HL-60 (cell line): ENCODE data around the gene ZMYND8.
"Not testable (repeated sequence)": the region's sequence is repeated elsewhere in the genome, so short reads cannot be mapped to it uniquely, and the experiment has no call there.

Experiments
- DNase-seq, 2 experiments: peaks; one replicate each; pipeline ENCODE4 v3.0.0-alpha.2; 2010 to 2020; ENCODE audit warnings: low read depth in 1 of 2, low spot score in 1 of 2
- H3K27ac ChIP-seq: fragments of 250-450 bp; sonication (Bioruptor Pico); replicated peaks from 2 replicates; pipeline ENCODE4 v1.5.1; 2020; ENCODE audit warnings: mild to moderate bottlenecking, moderate library complexity
- H3K27me3 ChIP-seq: fragments of 250-450 bp; sonication (Bioruptor Pico); 2 replicates; pipeline ENCODE4 v1.5.1; 2021; ENCODE audit warnings: mild to moderate bottlenecking, moderate library complexity; ENCODE audit not compliant: insufficient read depth, poor library complexity, severe bottlenecking
- H3K4me3 ChIP-seq: replicated peaks from 2 replicates; pipeline ENCODE4 v1.5.1; 2011; ENCODE audit warnings: mild to moderate bottlenecking, control low read depth, low read length; ENCODE audit not compliant: insufficient read depth
- GABPA ChIP-seq: IDR thresholded peaks from 2 replicates; pipeline ENCODE4 v1.6.1; 2012; ENCODE audit warnings: low read depth
- POLR2AphosphoS5 ChIP-seq: IDR thresholded peaks from 2 replicates; pipeline ENCODE4 v1.6.1; 2012; ENCODE audit warnings: low read depth
- SPI1 ChIP-seq: IDR thresholded peaks from 2 replicates; pipeline ENCODE4 v1.6.1; 2012; ENCODE audit warnings: low read depth, mild to moderate bottlenecking, borderline replicate concordance
- TF ChIP-seq, protein P1 (sequence below): IDR thresholded peaks from 2 replicates; pipeline ENCODE4 v1.6.1; 2012; ENCODE audit warnings: low read depth; ENCODE audit not compliant: insufficient replicate concordance
- TF ChIP-seq, protein P2 (sequence below): IDR thresholded peaks from one replicate; pipeline ENCODE4 v1.5.1; 2011; ENCODE audit warnings: low read length, control low read depth, inconsistent platforms; ENCODE audit not compliant: insufficient read depth

Gene ZMYND8

DNA sequence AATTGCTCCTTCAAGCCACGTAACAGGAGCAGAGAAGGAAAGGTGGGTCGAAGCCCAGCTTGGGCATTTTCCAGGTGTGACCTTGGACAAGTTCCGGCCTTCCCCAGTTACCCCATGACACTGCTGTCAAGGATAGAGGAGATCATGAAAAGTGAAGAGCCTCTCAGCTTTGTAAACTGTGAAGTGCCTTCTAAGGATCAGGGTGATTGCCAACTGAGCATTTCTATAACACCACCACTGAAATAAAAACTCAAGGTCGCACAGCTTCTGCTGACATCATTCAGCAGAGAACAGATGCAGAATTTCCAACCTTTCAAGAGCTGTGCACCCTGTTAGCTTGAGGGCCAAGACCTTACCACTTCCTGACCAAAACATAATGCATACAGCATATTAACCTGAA, 24.0 kb upstream of the ZMYND8 start:
- Histone ChIP-seq H3K27ac (no peak overlapping the region), H3K27me3 (no peaks in the 10 kb centered on the region), H3K4me3 (no peak overlapping the region)
- DNase-seq = no peak
- TF ChIP-seq GABPA = no peak
- TF ChIP-seq POLR2AphosphoS5 = no peak
- TF ChIP-seq, protein P1, sequence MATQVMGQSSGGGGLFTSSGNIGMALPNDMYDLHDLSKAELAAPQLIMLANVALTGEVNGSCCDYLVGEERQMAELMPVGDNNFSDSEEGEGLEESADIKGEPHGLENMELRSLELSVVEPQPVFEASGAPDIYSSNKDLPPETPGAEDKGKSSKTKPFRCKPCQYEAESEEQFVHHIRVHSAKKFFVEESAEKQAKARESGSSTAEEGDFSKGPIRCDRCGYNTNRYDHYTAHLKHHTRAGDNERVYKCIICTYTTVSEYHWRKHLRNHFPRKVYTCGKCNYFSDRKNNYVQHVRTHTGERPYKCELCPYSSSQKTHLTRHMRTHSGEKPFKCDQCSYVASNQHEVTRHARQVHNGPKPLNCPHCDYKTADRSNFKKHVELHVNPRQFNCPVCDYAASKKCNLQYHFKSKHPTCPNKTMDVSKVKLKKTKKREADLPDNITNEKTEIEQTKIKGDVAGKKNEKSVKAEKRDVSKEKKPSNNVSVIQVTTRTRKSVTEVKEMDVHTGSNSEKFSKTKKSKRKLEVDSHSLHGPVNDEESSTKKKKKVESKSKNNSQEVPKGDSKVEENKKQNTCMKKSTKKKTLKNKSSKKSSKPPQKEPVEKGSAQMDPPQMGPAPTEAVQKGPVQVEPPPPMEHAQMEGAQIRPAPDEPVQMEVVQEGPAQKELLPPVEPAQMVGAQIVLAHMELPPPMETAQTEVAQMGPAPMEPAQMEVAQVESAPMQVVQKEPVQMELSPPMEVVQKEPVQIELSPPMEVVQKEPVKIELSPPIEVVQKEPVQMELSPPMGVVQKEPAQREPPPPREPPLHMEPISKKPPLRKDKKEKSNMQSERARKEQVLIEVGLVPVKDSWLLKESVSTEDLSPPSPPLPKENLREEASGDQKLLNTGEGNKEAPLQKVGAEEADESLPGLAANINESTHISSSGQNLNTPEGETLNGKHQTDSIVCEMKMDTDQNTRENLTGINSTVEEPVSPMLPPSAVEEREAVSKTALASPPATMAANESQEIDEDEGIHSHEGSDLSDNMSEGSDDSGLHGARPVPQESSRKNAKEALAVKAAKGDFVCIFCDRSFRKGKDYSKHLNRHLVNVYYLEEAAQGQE = no peak
- no peak for TF ChIP-seq SPI1
- TF ChIP-seq, protein P2, sequence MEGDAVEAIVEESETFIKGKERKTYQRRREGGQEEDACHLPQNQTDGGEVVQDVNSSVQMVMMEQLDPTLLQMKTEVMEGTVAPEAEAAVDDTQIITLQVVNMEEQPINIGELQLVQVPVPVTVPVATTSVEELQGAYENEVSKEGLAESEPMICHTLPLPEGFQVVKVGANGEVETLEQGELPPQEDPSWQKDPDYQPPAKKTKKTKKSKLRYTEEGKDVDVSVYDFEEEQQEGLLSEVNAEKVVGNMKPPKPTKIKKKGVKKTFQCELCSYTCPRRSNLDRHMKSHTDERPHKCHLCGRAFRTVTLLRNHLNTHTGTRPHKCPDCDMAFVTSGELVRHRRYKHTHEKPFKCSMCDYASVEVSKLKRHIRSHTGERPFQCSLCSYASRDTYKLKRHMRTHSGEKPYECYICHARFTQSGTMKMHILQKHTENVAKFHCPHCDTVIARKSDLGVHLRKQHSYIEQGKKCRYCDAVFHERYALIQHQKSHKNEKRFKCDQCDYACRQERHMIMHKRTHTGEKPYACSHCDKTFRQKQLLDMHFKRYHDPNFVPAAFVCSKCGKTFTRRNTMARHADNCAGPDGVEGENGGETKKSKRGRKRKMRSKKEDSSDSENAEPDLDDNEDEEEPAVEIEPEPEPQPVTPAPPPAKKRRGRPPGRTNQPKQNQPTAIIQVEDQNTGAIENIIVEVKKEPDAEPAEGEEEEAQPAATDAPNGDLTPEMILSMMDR = no peak

- Histone ChIP-seq H3K27me3 (no peaks in the 10 kb centered on the region), H3K27ac (no peak overlapping the region), H3K4me3 (no peak overlapping the region)
- no peak for TF ChIP-seq SPI1
- TF ChIP-seq, protein P1 = no peak
- TF ChIP-seq, protein P2 = no peak
- no peak for DNase-seq
These were observed 23.1 kb upstream of the ZMYND8 start for GRCh38 chr20:47379433-47380150.

DNA sequence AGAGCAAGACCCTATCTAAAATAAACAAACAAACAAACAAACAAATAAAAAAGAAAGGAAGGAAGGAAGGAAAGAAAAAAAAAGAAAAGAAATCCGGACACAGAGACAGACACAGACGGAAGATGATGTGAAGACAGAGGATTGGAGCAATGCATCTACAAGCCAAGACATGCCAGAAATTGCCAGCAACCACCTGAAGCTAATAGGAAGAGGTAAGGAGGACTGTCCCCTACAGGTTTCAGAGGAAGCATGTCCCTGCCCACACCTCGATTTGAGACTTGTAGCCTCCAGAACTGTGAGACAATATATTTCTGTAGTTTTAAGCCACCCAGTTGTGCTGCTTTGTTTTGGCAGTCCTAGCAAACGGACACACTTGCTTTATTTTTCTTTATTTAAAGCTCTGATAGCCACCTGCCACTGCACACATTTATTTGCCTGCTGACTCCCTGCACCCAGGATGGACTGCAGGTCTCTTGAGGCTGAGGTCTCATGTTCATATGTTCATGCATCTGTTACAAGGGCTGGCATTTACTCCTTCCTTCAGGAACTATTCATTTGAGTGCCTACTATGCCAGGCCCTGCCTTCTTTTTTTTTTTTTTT, 20.7 kb upstream of the ZMYND8 start:
- Histone ChIP-seq H3K4me3 (no peak overlapping the region), H3K27me3 (no peaks in the 10 kb centered on the region), H3K27ac (no peak overlapping the region)
- TF ChIP-seq GABPA = no peak
- TF ChIP-seq SPI1 = no peak
- TF ChIP-seq POLR2AphosphoS5 = no peak
- TF ChIP-seq, protein P1 = no peak
- TF ChIP-seq, protein P2 = no peak
- no peak for DNase-seq

- H3K4me3 ChIP-seq, DNase-seq, H3K27ac ChIP-seq, H3K27me3 ChIP-seq: not testable (repeated sequence)
These were observed 19.7 kb upstream of the ZMYND8 start for GRCh38 chr20:47376096-47376643.

DNA sequence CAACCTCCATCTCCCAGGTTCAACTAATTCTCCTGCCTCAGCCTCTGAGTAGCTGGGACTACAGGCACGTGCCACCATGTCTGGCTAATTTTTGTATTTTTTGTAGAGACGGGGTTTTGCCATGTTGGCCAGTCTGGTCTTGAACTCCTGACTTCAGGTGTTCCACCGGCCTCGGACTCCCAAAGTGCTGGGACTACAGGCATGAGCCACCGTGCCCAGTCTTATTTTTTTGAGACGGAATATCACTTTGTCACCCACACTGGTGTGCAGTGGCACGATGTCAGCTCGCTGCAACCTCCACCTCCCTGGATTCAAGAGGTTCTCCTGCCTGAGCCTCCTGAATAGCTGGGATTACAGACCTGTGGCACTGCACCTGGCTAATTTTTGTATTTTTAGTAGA, 17.6 kb upstream of the ZMYND8 start:
- not testable (repeated sequence) for DNase-seq, H3K27me3 ChIP-seq, H3K27ac ChIP-seq, H3K4me3 ChIP-seq
